Stomach smooth muscle (tissue), 2 donors: ENCODE measurements around the gene DUSP22.

Experiments
- H3K27ac ChIP-seq: one replicate; pipeline ENCODE4 v1.7.0; 2013; ENCODE audit warnings: mild to moderate bottlenecking, low read length, inconsistent platforms
- H3K27me3 ChIP-seq, 2 donors: one replicate each; pipeline ENCODE4 v1.7.0; 2013; ENCODE audit warnings: low read length in 2 of 2; ENCODE audit not compliant: insufficient read depth in 2 of 2, control insufficient read depth in 1 of 2
- H3K36me3 ChIP-seq, 2 donors: one replicate each; pipeline ENCODE4 v1.7.0; 2013; ENCODE audit warnings: low read length in 2 of 2; ENCODE audit not compliant: control insufficient read depth in 2 of 2, insufficient read depth in 2 of 2
- H3K4me1 ChIP-seq: one replicate; pipeline ENCODE4 v1.7.0; 2013; ENCODE audit warnings: low read length; ENCODE audit not compliant: control insufficient read depth, insufficient read depth
- H3K4me3 ChIP-seq, 2 donors: one replicate each; pipeline ENCODE4 v1.7.0; 2013; ENCODE audit warnings: low read length in 2 of 2
- H3K9ac ChIP-seq, 2 donors: one replicate each; pipeline ENCODE4 v1.7.0; 2013; ENCODE audit warnings: low read length in 2 of 2, mild to moderate bottlenecking in 1 of 2
- H3K9me3 ChIP-seq, 2 donors: one replicate each; pipeline ENCODE4 v1.7.0; 2013; ENCODE audit warnings: low read length in 2 of 2; ENCODE audit not compliant: control insufficient read depth in 2 of 2
- donor health status: healthy.
- donor health status: Pancreatic carcinoma.

The DUSP22 gene

DNA sequence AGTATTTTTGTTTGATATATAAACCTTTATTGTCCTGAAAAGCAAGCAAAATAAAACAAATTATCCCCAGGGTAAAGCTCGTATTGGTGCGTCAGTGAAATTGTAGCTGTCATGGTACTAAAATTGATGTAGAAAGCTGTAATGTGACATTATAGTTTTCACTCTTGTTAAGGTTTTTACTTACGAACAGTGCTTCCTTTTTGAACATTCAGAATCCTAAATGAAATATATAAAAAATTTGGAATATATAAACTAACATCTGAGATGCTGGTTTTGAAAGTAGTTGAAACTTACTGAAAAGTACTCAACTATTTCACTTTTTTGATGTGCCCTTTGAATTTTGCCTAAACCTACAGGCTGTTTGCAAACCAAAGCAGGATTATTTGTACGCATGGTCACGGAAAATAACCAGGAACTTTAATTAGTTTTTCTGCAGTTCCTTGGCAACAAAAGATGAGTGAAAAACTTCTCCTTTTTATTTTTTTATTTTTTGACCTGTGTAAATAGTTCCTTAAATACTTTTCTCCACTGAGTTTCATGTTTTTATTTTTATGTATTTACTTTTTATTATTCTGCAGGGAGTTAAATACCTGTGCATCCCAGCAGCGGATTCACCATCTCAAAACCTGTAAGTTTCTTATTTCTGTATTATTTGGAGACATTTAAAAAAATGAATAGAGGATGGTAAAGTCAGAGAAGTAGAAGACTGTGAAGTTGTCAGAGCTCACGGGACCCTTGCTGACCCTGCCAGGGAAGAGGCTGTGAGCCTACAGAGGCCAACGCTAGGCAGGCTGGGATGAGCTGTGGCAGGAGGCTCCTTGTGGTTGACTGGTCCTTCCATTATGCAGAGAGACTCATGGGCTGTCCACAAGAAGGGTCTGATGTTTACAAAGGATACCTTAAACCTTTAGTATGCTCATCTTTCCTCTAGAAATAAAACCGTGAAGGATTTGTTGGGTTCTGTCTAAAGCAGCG is 42.5 kb downstream of the DUSP22 start:
- H3K9ac ChIP-seq: no peak overlapping the region
- no peaks in the 10 kb centered on the region for H3K36me3 ChIP-seq
- no peaks in the 10 kb centered on the region for H3K9me3 ChIP-seq
- no peak overlapping the region for H3K27ac ChIP-seq
- no peak overlapping the region for H3K4me3 ChIP-seq
- H3K27me3 ChIP-seq: no peaks in the 10 kb centered on the region
- H3K4me1 ChIP-seq: no peaks in the 10 kb centered on the region

DNA sequence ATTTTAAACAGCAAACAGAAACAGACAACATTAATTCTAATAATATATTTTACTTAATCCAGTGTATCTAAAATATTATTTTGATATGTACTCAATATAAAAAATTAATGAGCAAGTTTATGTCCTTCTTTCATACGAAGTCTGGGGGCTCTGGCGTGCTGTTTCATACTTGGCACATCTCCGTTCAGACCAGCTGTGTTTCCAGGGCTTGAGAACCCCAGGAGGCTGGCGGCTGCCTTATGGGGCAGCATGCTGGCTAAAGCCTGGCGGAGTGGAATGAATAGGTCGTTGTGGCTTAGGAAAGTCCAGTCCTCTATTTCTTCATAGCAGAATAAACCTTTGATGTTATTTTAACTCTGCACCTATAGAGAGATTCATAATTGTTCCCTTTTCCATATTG is 43.3 kb downstream of the DUSP22 start:
- Histone ChIP-seq H3K9me3 (no peaks in the 10 kb centered on the region), H3K27me3 (no peaks in the 10 kb centered on the region), H3K4me1 (no peaks in the 10 kb centered on the region), H3K9ac (no peak overlapping the region), H3K4me3 (no peak overlapping the region), H3K36me3 (no peaks in the 10 kb centered on the region), H3K27ac (no peak overlapping the region)

DNA sequence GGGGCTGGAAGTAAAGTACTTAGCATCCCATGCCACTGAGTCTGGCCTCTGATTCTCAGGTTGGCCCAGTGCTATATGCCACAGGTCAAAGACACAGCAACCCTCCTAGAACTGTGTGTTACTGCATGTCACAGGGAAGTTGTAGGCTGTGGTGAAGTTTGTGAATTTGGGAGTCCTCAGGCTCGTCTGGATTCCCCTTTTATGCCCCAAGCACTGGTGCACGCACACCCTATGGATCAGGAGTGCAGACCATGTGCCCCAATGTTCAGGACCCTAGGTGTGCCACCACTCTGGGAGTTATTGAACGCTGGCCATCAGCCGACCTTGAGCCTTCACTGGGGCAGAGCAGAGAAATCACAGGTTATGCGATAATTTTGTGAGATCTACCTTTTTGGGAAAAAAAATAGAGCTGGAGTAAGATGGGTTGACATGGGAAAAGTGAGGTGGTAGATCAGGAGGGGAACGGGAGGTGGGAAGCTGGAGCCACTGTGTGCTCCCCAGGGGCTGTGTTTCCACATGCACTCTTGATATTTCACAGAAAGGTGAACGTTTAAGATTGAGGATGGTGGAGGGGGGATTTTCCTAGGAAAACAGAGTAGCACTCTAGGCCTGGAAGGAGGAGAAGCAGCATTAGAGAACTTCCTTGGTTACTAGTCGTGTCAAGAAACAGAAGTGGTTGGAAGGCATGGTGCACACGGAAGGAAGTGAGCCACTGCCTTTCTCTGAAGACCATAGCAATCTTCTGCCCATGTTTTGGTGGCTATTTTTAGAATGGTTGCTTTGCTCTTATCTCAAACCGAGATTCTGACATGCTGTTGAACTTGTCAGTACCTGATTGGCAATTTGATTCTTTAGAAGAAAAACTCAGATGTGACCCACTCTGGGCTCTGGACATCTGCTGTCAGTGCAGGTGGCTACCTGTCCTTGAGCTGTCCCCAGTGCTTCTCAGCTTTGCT is 44.1 kb downstream of the DUSP22 start:
- Histone ChIP-seq H3K4me1 (no peaks in the 10 kb centered on the region), H3K27me3 (no peaks in the 10 kb centered on the region), H3K4me3 (no peak overlapping the region), H3K36me3 (peaks cover 0 to 6% of the 10 kb centered on the region in 2 donors), H3K9ac (no peak overlapping the region), H3K27ac (no peak overlapping the region), H3K9me3 (no peaks in the 10 kb centered on the region)

DNA sequence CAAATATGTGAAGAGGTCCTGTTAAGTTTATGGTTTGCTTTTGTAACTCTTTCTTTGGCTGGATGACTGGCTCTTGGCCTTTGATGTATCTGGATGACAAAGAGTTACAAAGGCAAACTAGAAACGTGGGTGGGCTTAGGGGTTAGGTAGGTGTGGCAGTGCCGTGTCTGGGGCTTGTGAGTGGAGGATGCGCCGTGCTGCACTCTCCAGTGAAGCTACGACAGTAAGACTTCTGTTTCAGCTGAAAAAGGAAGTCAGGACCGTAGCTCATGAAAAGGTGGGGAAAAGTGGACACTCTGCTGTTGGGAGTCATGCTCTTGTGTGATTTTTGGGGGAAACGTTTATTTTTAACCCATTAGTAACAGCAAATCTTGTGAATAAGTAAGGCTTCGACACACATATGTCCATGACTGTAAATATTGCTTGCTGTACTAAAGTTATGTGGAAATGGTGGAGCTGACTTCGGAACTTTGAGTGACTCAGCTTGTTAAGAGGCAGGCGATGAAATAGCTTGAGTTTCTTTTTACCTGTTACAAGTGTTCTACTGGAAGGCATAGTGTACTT is 45.6 kb downstream of the DUSP22 start:
- no peak overlapping the region for H3K9ac ChIP-seq
- H3K27ac ChIP-seq: no peak overlapping the region
- H3K9me3 ChIP-seq: no peaks in the 10 kb centered on the region
- no peaks in the 10 kb centered on the region for H3K4me1 ChIP-seq
- no peaks in the 10 kb centered on the region for H3K27me3 ChIP-seq
- no peak overlapping the region for H3K4me3 ChIP-seq
- peaks cover 0 to 8% of the 10 kb centered on the region in 2 donors for H3K36me3 ChIP-seq

DNA sequence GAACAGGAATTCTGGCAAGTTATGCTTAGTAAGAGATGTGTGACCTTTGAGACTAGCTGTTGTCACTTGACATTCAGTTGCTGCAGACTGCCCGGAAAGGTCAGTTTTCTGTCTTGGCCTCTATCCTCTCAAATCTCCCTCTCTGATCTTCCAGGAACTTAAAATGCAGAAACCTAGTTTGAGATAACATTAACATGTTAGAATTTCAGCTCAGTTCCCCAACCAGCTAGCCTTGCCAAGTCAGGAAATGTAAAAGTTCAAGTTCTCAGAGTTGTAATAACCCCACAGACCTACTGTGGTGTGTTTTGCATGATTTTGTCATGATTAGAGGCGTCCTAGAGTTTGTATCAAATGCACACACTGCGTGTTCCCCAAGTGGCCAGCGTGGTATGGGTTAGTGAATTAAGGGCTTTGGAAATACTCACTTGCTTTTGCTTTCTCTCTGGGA is 46.6 kb downstream of the DUSP22 start:
- no peaks in the 10 kb centered on the region for H3K27me3 ChIP-seq
- H3K9me3 ChIP-seq: no peaks in the 10 kb centered on the region
- H3K4me3 ChIP-seq: no peak overlapping the region
- no peak overlapping the region for H3K9ac ChIP-seq
- H3K36me3 ChIP-seq: peaks cover 0 to 8% of the 10 kb centered on the region in 2 donors
- peaks cover 6% of the 10 kb centered on the region for H3K4me1 ChIP-seq
- H3K27ac ChIP-seq: no peak overlapping the region

DNA sequence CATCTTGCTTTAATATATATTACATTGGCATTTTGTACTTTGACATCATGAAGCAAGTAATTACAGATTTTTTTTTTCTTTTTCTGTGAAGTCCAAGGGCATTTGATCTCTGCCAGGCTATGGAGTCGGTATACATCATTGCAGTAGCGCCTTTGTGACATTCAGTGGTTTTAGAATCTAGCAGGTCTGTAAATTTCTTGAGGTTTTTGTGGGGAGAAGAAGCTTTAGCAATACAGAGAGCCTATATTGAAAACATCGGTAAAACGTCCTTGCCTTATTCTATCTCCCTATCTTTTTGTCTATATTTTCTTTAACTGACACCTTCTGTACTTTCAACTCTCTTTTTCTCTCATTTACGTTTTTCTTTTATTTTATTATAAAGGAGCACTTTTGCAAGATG is 47.2 kb downstream of the DUSP22 start:
- Histone ChIP-seq H3K27ac (no peak overlapping the region), H3K9me3 (no peaks in the 10 kb centered on the region), H3K27me3 (no peaks in the 10 kb centered on the region), H3K9ac (no peak overlapping the region), H3K4me1 (peaks cover 13% of the 10 kb centered on the region), H3K36me3 (peaks cover 0 to 8% of the 10 kb centered on the region in 2 donors), H3K4me3 (no peak overlapping the region)

DNA sequence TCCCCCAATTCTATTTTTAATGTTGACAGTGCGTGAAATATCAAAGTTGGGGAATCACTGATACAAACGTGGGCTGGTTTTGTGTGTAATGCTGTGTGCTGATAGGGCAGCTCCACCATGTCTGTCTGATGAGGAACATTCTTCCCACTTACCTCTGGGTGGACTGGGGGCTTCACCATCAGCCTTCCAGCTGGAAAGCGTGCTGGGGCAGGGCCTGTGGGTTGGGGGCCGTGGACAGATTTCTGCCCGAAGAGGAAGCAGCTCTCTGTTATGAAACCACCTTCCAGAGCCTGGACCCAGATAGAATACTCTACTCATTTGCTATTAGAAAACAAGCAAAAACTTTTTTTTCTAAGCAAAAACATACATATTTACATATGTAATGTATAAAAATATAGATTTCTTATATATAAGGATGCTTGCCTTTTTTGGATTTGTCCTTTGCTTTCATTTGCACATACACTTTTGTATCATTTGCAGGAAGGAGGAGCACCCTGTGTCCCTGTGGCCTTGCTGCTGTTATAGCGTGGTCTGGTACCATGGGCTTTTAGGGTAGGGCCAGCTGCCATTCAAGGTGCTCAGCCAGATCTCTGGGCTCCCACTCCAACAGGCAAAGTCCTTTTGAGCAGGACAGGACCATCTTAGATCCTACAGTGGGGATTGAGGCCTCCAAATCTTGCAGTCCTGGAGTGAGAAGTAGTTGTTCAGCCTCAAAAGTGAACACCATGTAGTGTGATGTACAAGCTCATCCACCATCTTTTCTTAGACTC is 48.1 kb downstream of the DUSP22 start:
- Histone ChIP-seq H3K36me3 (peaks cover 0 to 8% of the 10 kb centered on the region in 2 donors), H3K27me3 (no peaks in the 10 kb centered on the region), H3K4me1 (peaks cover 17% of the 10 kb centered on the region), H3K4me3 (no peak overlapping the region), H3K9me3 (no peaks in the 10 kb centered on the region), H3K9ac (no peak overlapping the region), H3K27ac (no peak overlapping the region)

DNA sequence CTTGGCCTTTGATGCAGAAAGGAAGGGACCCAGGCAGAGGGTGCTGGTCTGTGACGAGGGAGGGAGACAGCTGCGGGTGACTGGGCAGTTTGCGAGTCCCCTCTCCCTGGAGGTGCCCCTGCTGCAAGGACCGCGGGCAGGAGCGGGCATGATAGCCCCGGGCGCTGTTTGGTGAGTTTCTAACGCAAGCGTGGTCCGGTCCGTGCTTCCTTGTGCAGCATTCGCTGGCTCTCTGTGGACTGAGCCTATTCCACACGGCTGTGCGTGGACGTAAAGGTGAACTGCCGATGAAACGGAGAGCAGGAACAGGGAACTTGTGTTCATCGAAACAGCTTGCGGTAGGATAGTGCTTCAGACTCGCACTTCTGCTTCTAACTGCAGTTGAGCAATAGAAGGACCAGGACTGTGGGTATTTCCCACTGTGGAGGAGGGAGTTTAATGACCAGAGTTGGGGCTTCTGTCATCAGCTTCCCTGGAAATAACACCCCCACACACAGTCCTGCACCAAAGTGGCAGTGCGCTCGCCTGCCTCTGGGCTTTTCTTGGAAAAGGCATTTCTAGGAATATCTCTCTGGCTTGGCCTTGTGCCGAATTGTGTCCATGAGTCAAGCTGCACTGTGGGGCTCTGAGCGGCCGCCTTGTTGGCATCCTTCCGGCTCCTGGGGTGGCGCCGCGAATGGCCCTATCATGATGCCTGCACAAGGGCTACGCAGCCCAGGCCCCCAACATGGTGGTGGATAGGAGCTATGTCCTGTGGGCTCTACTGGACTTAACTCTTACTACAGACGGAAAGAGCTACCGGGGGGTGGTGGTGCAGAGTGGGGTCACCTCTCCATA is 48.9 kb downstream of the DUSP22 start:
- H3K36me3 ChIP-seq: peaks cover 0 to 8% of the 10 kb centered on the region in 2 donors
- H3K9ac ChIP-seq: no peak overlapping the region
- H3K4me3 ChIP-seq: no peak overlapping the region
- no peaks in the 10 kb centered on the region for H3K9me3 ChIP-seq
- H3K4me1 ChIP-seq: peaks cover 17% of the 10 kb centered on the region
- H3K27me3 ChIP-seq: no peaks in the 10 kb centered on the region
- no peak overlapping the region for H3K27ac ChIP-seq

DNA sequence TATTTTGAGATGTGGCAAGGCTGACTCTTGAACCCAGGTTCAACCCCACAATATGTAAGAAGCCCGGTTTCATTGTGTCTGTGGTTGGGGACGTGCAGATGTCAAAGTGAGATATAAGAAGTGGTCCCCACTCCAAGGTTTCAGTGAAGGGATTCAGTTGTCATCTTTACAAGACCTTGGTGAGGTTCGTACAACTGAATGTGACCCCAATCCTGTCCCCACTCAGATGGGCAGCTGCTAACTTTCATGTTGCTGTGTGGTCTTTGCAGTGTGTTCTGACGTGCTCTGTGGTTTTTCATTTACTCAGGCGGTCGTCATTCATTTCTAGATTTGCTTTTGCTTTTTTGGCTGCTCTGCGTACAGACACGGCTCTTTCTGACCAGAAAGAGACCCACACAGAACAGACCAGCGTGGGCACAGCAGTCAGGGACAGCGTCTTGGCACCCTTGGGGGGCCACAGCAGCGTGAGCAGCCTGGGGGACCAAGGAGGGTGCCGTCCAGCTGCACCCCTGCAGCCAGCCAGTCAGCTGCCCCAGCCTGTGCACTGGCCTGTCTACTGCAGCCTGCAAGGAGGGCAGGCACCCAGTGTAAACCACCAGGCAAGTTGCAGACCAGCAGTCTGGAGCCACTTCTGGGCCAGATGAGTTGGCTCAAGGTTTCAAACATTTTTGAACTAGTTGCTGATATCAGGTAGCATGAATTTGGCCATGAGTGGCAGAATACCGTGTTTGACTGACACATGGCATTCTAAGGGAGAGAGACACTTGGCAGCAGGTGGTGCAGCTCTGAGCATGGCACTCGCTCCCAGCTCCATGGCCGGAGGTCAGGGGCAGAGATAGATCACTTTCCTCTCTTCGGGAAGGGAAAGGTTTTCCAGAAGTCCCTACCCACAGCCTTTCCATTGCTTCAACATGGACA is 49.9 kb downstream of the DUSP22 start:
- H3K4me1 ChIP-seq: peaks cover 17% of the 10 kb centered on the region
- H3K36me3 ChIP-seq: peaks cover 0 to 8% of the 10 kb centered on the region in 2 donors
- H3K9ac ChIP-seq: no peak overlapping the region
- no peak overlapping the region for H3K27ac ChIP-seq
- H3K9me3 ChIP-seq: no peaks in the 10 kb centered on the region
- H3K27me3 ChIP-seq: no peaks in the 10 kb centered on the region
- H3K4me3 ChIP-seq: no peak overlapping the region
